Right lobe of liver (tissue), 6 donors: ENCODE data around the gene IL17D. TPM values are rescaled to one million over a fixed set of nuclear protein-coding genes. Genes with fewer than 3 reads are reported as not detected.

ENCODE experiments used
- ATAC-seq, 4 donors: fragments of 200-7000 bp; cut with Tn5 transposase; one replicate each; pipeline ENCODE4 v1.9.1; 2020; ENCODE audit warnings: mild to moderate bottlenecking in 4 of 4, moderate library complexity in 4 of 4
- DNase-seq, 3 donors: peaks; one replicate each; pipeline ENCODE4 v3.0.0-alpha.2; 2020
- H3K27ac ChIP-seq, 3 donors: fragments of 200-600 bp; one replicate each; pipeline ENCODE4 v1.8.0; 2022
- H3K27me3 ChIP-seq, 2 donors: fragments of 200-600 bp; one replicate each; pipeline ENCODE4 v1.8.0; 2022
- H3K36me3 ChIP-seq, 4 donors: fragments of 200-600 bp; sonication (generic) in 1 of 4; one replicate each; pipeline versions ENCODE4 v1.5.1 to v1.8.0; 2017 to 2022; ENCODE audit warnings: control low read depth in 1 of 4
- H3K4me1 ChIP-seq, 4 donors: fragments of 200-600 bp; sonication (generic) in 1 of 4; one replicate each; pipeline versions ENCODE4 v1.5.1 to v1.8.0; 2017 to 2022; ENCODE audit warnings: control low read depth in 1 of 4
- H3K4me3 ChIP-seq, 3 donors: fragments of 200-600 bp; one replicate each; pipeline ENCODE4 v1.8.0; 2022
- H3K9me3 ChIP-seq, 4 donors: fragments of 200-600 bp; sonication (generic) in 1 of 4; one replicate each; pipeline versions ENCODE4 v1.5.1 to v1.8.0; 2017 to 2022; ENCODE audit warnings: control low read depth in 1 of 4
- CTCF ChIP-seq, 4 donors: fragments of 200-600 bp in 3 of 4; fragments of 450-650 bp in 1 of 4; IDR thresholded peaks; one replicate each; pipeline versions ENCODE4 v1.5.1 to v1.8.0; 2016 to 2022; ENCODE audit warnings: antibody characterized with exemption in 4 of 4, mild to moderate bottlenecking in 2 of 4
- POLR2A ChIP-seq: fragments of 450-650 bp; IDR thresholded peaks from one replicate; pipeline ENCODE4 v1.6.1; 2017; ENCODE audit warnings: antibody characterized with exemption, mild to moderate bottlenecking
- WGBS: methylation state at CpG from one replicate; pipeline ENCODE4 v1.1.6; 2018; ENCODE audit warnings: low coverage, low lambda C conversion rate; ENCODE audit not compliant: insufficient coverage; ENCODE audit errors: missing lambda C conversion rate; 5-methylcytosine and 5-hydroxymethylcytosine counted together
- intact Hi-C, 2 donors: fragments of 100-400 bp; cut with DNase I; formaldehyde crosslinking; loops; one replicate each; pipeline versions ENCODE4 v1.11.2 to v1.14.1; 2022
- total RNA-seq, 6 experiments: library from RNA; depleted of rRNA in 2 of 6; stranded (reverse); fragments of >200 nt in 2 of 6; fragmentation: NEBNext Ultra II Directional in 3 of 6; extraction: Animal tissue kit (Norgen Biotek cat#: 25700) in 3 of 6; gene quantifications; one replicate each; pipeline versions ENCODE4 v1.1.0 to v1.2.4, GENCODE V29; 2016 to 2023
- donor health status: DM: no; HTN: yes; CAD: no.
- donor health status: DM: no; HTN: no; CAD: no.
- donor health status: DM: no; HTN: no; CAD: no.
- donor health status: DM: no; HTN: yes; CAD: no.
- donor health status: DM: no; HTN: yes; CAD: no.

The IL17D gene
- total RNA-seq, 6 experiments from 2014 or later = 0.19 to 0.64 (median 0.42) TPM; not detected in 3

DNA sequence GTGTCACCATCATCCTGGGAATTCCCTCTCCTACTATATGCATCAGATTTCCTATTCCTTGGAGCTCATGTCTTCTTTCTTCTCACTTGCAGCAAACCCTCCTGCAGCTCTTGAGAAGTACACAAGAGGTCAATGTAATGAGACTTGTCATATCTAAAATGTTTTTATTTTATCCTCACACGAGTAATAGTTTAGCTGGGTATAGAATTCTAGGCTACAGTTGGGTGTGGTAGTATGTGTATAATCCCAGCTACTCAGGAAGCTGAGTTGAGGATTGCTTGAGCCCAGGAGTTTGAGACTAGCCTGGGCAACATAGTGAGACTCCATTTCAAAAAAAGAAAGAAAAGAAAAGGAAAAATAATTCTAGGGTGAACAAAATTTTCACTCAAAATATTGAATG is 45.9 kb downstream of the IL17D start:
- Histone ChIP-seq H3K9me3 (peaks cover 0 to 6% (median 3%) of the 10 kb centered on the region in 4 donors), H3K4me3 (no peak overlapping the region), H3K27ac (no peak overlapping the region), H3K4me1 (no peaks in the 10 kb centered on the region), H3K27me3 (no peaks in the 10 kb centered on the region), H3K36me3 (no peaks in the 10 kb centered on the region)
- no peak for DNase-seq
- no peak for ATAC-seq
- TF ChIP-seq POLR2A = no peak
- no peak for TF ChIP-seq CTCF (IDR thresholded peaks at IDR 0.05)
- 90% methylated on average over 1 of the region's 1 CpG for WGBS
- intact Hi-C loops = no loop called here

DNA sequence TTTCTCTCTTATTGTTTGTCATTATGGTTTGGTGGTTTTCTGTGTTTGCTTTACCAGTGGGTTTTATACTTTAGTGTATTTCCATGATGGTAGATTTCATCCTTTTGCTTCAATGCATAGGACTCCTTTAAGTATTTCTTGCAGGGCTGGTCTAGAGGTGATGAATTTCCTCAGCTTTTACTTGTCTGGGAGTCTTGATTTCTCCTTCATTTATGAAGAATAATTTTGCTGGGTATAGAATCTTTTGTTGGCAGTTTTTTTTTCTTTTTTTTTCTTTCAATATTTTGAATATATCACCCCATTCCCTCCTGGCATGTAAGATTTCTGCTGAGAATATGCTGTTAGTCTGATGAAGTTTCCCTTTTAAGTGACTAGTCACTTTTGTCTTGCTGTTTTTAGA is 50.5 kb downstream of the IL17D start:
- intact Hi-C loops = no loop called here
- Histone ChIP-seq H3K9me3 (peaks cover 0 to 6% (median 3%) of the 10 kb centered on the region in 4 donors), H3K4me1 (no peaks in the 10 kb centered on the region), H3K27me3 (no peaks in the 10 kb centered on the region), H3K27ac (no peak overlapping the region), H3K4me3 (no peak overlapping the region), H3K36me3 (no peaks in the 10 kb centered on the region)
- DNase-seq (no peak), ATAC-seq (no peak)
- no peak for TF ChIP-seq CTCF (IDR thresholded peaks at IDR 0.05)
- TF ChIP-seq POLR2A = no peak

- ATAC-seq (no peak), DNase-seq (no peak)
- Histone ChIP-seq H3K4me1 (no peaks in the 10 kb centered on the region), H3K36me3 (no peaks in the 10 kb centered on the region), H3K4me3 (no peak overlapping the region), H3K27me3 (no peaks in the 10 kb centered on the region), H3K27ac (no peak overlapping the region), H3K9me3 (no peaks in the 10 kb centered on the region)
- TF ChIP-seq CTCF (IDR thresholded peaks at IDR 0.05) = no peak
- no peak for TF ChIP-seq POLR2A
- intact Hi-C loops = no loop called here
- 87% methylated on average over 3 of the region's 3 CpGs for WGBS
Measured at GRCh38 chr13:20760872-20761271, 57.4 kb downstream of the IL17D start.

DNA sequence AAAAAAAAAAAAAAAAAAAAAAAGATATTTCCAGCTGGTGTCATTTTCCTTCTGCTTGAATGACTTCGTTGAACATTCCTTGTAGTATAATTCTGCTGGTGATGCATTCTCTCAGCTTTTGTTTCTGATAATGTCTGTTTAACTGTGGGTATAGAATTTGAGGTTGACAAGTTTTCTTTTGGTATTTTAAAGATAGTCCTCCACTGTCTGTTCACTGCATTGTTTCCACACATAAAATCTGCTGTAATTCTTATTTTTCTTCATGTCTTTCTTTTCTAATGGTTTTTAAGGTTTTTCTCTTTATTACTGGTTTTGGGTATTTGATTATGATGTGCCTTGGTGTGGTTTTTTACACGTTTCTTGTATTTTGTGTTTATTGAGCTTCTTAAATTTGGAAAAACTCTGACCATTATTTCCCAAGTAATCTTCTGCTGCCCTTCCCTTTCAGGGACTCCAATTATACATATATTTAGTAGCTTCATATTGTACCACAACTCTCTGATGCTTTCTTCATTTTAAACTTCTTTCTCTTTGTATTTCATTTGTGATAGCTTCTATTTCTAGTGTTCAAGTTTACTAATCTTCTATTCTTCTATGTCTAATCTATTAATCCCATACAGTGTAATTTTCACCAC is 63.9 kb downstream of the IL17D start:
- no peak for TF ChIP-seq CTCF (IDR thresholded peaks at IDR 0.05)
- no peak for TF ChIP-seq POLR2A
- Histone ChIP-seq H3K36me3 (no peaks in the 10 kb centered on the region), H3K27ac (no peak overlapping the region), H3K9me3 (no peaks in the 10 kb centered on the region), H3K4me3 (no peak overlapping the region), H3K4me1 (peaks cover 0 to 2% (median under 1%) of the 10 kb centered on the region in 4 donors), H3K27me3 (no peaks in the 10 kb centered on the region)
- DNase-seq = no peak
- intact Hi-C loops = no loop called here
- no peak for ATAC-seq
- 90% methylated on average over 2 of the region's 2 CpGs for WGBS

DNA sequence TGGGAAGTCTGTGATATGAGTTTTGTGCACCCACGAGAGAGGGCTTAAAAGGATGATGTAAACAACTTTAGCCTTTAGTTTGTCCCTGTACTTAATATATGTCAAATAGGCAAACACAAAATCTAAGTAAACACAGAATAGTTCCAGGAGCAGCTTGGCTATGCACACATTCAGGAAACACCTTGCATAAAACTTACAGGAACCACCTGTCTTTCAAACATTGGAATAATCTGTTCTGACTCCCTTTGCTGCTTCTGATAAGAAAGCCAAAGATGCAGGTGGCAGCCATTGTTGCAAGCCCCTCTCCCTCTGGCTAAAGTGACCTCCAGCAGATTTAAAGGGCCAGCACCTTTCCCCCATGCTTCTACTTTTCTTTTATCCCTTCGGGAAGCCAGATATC is 65.6 kb downstream of the IL17D start:
- DNase-seq (no peak), ATAC-seq (no peak)
- Histone ChIP-seq H3K27ac (no peak overlapping the region), H3K4me3 (no peak overlapping the region), H3K27me3 (no peaks in the 10 kb centered on the region), H3K36me3 (no peaks in the 10 kb centered on the region), H3K9me3 (no peaks in the 10 kb centered on the region), H3K4me1 (peaks cover 0 to 7% (median 3%) of the 10 kb centered on the region in 4 donors)
- TF ChIP-seq CTCF (IDR thresholded peaks at IDR 0.05) = no peak
- TF ChIP-seq POLR2A = no peak
- WGBS = 51% methylated on average over 2 of the region's 2 CpGs
- intact Hi-C loops = no loop called here
